ENCODE measurements around the gene METTL21C.
A peak's percentile ranks its signal among the peaks of the same experiment; 100 is the strongest.

The METTL21C gene

GRCh38 chr13:102667023-102667422, 27.8 kb downstream of the METTL21C start:
- no peak for DNase-seq (ENCODE audit: low read depth)

- DNase-seq (ENCODE audit: low read depth): no peak
Measured at GRCh38 chr13:102659168-102659713, 35.6 kb downstream of the METTL21C start.

- no peak for DNase-seq (ENCODE audit: low read depth)
Measured at GRCh38 chr13:102658660-102659059, 36.2 kb downstream of the METTL21C start.

DNA sequence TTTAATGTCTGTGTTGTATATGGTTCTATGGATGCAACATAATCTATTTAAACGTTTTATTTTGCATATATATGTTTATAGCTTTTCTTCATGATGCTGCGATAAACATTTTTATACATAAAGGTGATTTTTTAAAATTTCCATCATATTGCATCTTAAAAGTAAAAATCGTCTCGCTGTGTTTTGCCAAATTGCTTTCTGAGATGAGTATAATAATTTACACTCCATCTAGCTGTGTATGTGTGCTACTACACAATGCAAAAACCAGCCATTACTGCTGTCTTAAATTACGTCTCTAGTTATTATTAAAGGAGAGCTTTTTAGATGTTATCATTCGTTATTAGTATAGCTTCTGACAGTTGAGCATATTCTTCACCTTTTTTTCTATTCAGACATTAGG, 37.2 kb downstream of the METTL21C start:
- DNase-seq (ENCODE audit: low read depth): no peak

- no peak for DNase-seq (ENCODE audit: low read depth)
Measured at GRCh38 chr13:102654756-102655155, 40.1 kb downstream of the METTL21C start.

GRCh38 chr13:102651892-102652291, 43.0 kb downstream of the METTL21C start:
- peak; percentile 45 for DNase-seq (ENCODE audit: low read depth)

DNA sequence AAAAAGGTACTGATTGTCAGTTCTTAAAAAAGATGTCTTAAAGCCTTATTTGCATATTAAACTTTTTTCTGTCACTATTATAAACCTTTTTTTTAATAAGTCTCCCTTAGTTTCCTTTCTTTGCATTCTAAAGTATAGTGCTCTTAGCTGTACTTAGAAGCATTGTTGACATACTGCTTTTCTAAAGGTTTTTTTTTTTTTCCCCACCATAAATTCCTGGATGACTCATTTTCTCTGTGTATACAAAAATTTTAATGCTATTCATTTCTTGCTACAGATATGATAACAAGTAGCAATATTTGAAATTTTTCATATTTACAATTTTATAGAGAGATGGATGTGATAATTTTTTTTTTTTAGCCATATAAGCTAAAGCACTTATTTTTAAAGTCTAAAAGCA, 43.5 kb downstream of the METTL21C start:
- no peak for DNase-seq (ENCODE audit: low read depth)

GRCh38 chr13:102650444-102650843, 44.4 kb downstream of the METTL21C start:
- no peak for DNase-seq (ENCODE audit: low read depth)

DNA sequence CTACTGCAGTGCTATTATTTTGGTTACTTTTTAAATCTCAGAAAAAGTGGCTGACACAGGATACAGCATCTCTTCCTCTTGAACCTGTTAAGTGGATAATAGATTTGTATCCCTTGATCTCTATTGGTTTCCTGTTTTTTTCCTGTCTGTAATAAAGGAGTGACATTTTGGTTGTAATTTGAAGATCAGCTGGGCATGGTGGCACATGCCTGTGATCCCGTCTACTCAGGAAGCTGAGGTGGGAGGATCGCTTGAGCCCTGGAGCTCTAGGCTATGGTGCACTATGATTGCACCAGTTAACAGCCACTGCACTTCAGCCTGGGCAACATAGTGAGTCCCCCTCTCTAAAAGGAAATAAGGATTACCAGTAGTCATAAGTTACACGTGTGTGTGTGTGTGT, 46.8 kb downstream of the METTL21C start:
- DNase-seq (ENCODE audit: low read depth): no peak

GRCh38 chr13:102645701-102646100, 49.1 kb downstream of the METTL21C start:
- no peak for DNase-seq (ENCODE audit: low read depth)

DNA sequence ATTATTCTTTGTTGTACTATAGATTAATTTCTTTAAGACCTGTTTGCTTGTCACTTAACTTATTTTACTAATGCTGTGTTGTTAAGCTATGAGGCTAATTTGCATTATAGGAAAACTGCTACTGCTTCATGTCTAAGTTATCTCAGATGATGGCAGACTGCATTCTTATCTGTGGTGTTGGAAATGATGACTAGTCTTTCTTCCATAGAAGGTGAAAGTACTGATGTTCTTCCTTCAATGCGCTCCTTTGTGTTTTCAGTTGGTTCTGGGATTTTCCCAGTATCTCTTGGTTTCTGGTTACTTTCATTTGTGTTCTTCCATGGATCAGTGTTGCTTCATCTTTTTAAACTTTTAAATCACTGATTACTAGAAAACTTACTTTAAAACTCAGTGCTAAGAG, 51.2 kb downstream of the METTL21C start:
- DNase-seq (ENCODE audit: low read depth): no peak

DNA sequence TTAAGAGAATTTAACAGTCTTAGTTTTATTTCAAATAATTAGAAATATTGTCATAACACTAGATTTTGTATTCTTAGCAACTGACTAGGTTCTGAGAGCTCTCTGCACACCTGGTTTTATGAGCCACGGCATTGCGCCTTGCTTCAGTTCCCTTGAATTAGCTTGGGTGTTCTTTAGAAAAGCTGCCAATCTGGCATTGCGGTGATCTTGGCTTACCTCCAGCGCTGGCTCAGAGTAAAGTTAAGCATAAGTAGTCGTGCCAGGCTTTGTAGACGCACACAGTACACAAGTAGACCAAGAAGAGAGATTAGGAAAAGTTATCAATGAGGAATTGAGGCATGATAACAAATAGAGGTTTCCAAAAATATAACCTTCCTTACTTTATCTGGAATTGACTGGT, 52.4 kb downstream of the METTL21C start:
- DNase-seq (ENCODE audit: low read depth): no peak

GRCh38 chr13:102642029-102642428, 52.8 kb downstream of the METTL21C start:
- no peak for DNase-seq (ENCODE audit: low read depth)

DNA sequence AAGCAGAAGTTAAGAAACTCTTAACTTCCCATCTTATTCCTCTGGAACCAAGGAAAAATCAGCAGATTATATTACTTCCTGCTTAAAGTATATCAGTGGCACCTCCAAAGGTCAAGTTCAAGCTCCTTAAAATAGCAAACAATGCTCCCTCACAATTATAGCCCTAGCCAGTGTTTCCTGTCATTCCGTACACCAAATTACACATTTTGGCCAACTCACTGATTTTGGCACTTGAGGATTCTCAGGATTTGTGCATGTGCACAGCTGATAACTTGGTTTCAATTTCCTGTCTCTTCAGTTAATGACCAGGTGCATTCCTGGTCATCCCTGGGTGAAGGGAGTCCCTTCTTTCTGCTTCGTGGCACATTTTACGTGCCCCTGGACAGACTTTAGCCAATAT, 56.1 kb downstream of the METTL21C start:
- DNase-seq (ENCODE audit: low read depth): no peak
